HG02763 (cell line): ENCODE results near the gene FBXO28.
"Not testable (repeated sequence)": the region's sequence is repeated elsewhere in the genome, so short reads cannot be mapped to it uniquely, and the experiment has no call there.

ENCODE experiments used
- ATAC-seq: cut with Tn5 transposase; IDR thresholded peaks from one replicate; pipeline ENCODE4 v1.9.1; 2021; ENCODE audit warnings: mild to moderate bottlenecking, moderate library complexity; ENCODE audit not compliant: unreplicated experiment

The FBXO28 gene

GRCh38 chr1:224182866-224183590 lies 69.1 kb downstream of the FBXO28 start, which contains the start of gene DEGS1:
TSS of gene DEGS1 (plus strand) at chr1:224183240. CDS start at chr1:224183337, 97 bp downstream.
- peak; percentile 69 for ATAC-seq

- ATAC-seq = peak; percentile 40
Observed at GRCh38 chr1:224183591-224184312, 69.8 kb downstream of the FBXO28 start.

- ATAC-seq = no peak
Observed at GRCh38 chr1:224185208-224185607, 71.3 kb downstream of the FBXO28 start.

GRCh38 chr1:224188286-224188685 lies 74.4 kb downstream of the FBXO28 start:
- ATAC-seq = no peak

GRCh38 chr1:224189561-224189960 lies 75.7 kb downstream of the FBXO28 start:
- ATAC-seq = no peak

GRCh38 chr1:224192082-224192788 lies 78.3 kb downstream of the FBXO28 start:
- ATAC-seq = no peak

- ATAC-seq = no peak
Observed at GRCh38 chr1:224193319-224193966, 79.5 kb downstream of the FBXO28 start.

- no peak for ATAC-seq
Observed at GRCh38 chr1:224196813-224197600, 83.1 kb downstream of the FBXO28 start.

GRCh38 chr1:224198572-224198971 lies 84.7 kb downstream of the FBXO28 start:
- no peak for ATAC-seq

- ATAC-seq = no peak
Observed at GRCh38 chr1:224199679-224200078, 85.8 kb downstream of the FBXO28 start.

- ATAC-seq = no peak
Observed at GRCh38 chr1:224201383-224201782, 87.5 kb downstream of the FBXO28 start.

- no peak for ATAC-seq
Observed at GRCh38 chr1:224201853-224202252, 87.9 kb downstream of the FBXO28 start.

- peak; percentile 62 for ATAC-seq
Observed at GRCh38 chr1:224203243-224204016, 89.5 kb downstream of the FBXO28 start.

GRCh38 chr1:224205438-224205840 lies 91.5 kb downstream of the FBXO28 start:
- ATAC-seq = no peak

GRCh38 chr1:224205931-224206538 lies 92.1 kb downstream of the FBXO28 start:
- ATAC-seq = not testable (repeated sequence)

- ATAC-seq = no peak
Observed at GRCh38 chr1:224211206-224211962, 97.5 kb downstream of the FBXO28 start.
